Stimulated activated CD4-positive, alpha-beta T cell treated with anti-CD3 and anti-CD28 coated beads, TNF-alpha, amount 100 ng/mL, for 1 hour (primary cell): ENCODE results near the gene IL18RAP.

Experiments used
- DNase-seq, 3 donors: peaks; one replicate each; pipeline ENCODE4 v3.0.0-alpha.2; 2020; ENCODE audit warnings: low read depth in 3 of 3, low spot score in 1 of 3

Gene IL18RAP

DNA sequence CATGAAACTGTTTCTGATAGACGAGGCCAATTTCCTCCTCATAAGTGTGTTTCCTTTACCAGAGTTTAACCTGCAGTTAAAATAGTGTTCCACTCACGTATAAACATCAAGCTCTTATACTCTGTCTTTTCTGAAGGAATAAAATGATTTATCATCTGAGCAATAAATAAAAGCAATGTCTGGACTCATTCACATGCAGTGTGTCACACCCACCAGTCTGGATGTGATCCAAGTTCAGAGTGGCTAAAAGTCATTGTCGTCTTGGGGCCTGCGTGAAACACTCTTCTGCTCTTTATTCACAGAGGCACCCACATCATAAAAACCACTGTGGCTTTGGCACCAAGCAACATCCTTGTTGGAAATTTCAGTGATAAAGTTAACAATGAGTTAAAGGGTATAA, 30.5 kb downstream of the IL18RAP start:
- DNase-seq = no peak

DNA sequence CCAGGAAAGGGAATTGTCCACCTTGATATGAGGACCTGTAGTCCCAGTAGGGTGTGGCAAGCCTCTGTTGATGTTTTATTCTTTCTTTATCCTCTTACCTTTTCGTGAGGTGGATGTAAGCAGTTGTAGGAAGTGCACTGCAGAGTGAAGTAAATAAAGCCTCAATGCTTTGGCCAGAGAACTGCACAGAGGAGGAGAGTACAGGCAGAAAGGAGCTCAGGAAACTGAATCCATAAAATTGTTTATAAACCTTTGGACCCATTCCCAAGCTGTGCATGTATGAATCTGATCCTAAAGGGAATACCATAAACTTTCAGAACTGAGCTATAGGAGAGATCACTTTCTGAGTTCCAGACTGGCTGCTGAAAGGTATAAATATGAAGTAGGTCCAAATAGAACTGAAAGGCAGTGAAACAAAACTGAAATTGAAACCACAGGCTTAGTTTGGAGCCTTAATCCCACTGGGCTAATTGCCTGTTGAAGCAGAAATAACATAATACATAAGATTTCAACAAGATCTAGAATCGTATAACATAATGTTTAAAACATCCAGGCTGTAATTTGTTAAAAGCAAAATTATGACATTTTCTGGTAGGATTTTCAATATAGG, 32.2 kb downstream of the IL18RAP start:
- no peak for DNase-seq

DNA sequence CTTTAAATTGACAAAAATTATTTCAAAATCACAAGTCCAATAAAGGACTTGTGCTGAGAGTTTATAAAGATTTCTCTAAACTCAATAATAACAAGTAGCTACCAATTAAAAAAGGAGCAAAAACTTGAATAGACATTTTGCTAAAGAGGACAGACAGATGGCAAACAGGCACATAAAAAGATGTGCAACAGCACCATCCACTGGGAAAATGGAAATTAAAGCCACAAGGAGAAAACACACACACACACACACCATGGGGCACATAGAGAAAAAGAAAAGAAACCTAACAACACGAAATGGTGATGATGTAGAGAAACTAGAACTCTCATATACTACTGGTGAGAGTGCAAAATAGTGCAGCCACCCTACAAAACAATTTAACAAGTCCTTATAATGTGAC, 37.5 kb downstream of the IL18RAP start:
- DNase-seq = no peak

DNA sequence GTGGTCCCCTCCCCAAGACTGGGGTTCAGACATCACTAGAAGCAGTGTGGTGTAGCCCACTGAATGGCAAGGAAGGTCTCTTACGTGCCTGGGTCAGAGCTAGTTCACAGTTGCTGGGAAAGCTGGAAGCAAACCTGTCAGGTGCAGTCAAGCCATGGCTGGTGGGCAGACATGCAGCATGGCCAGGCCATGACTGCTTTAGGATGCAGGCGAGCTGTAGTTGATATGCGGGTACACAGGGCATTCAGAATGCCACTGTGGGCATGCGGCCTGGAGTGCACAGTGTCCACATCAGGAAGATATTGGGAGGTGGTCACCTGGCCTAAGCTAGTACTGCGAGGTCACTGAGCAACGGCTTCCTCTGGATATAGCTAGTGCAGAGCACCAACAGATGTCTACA, 38.2 kb downstream of the IL18RAP start:
- DNase-seq = no peak

DNA sequence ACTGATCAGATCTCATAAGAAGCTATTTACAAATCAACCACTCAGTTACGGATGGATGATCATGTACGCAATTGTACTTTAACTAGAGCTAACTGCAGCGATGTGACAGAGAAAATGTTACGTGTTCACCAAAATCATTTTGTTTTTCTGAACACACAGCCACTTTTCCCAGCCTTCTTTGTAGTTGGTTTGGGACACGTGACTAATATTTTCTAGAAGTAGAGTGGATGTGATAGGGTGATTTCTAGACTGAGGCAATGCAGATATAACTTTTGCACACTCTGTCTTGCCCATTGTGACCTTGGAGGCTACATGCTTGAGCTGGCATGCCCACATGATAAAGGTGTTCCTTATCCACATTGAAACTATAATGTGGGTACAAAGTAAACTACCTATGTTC, 40.2 kb downstream of the IL18RAP start:
- DNase-seq = no peak

DNA sequence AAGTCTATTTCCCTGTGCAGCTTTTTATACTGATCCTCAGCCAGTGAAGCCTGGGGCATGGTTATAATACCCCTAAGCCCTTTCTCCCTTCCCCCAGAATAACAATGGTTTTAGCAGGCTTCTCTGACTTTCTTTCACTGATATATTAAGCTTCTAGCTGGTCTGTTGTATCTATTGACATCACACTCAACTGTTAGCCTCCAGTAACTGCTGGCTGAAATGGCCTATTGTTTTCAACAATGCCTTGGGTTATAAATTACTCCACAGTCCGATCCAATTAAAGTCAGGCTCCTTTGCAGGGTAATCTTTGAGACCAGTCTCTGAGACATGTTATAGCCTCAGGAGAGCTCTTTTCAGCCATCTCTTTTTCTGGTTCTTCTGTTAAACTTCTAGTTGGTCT, 47.2 kb downstream of the IL18RAP start:
- DNase-seq = no peak

DNA sequence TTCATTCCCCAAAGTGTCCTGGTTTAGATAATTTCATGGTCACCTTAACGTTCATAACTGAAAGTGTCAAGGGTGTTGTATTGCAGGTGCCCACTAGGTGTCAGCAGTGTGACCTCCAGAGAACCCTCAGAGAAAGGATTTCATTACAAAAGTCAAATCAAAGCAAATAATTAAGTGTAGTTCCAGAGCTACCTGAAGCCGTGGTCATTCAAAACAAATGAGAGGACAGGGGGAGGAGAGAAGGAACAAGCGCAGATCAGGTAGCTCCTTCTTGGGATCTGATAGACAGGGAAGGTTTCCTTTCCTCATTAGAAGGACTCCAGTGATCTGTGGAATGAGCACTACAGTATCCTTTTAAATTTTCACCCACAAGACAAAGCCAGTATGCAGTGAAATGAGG, 50.1 kb downstream of the IL18RAP start, which contains the start of gene SLC9A4:
SLC9A4 (plus strand) TSS at position 207 of the 400 bp plus-strand sequence. CDS start 534 bp downstream, outside the sequence.
- peak in 2 of 3 donors; percentile 20 to 39 for DNase-seq

DNA sequence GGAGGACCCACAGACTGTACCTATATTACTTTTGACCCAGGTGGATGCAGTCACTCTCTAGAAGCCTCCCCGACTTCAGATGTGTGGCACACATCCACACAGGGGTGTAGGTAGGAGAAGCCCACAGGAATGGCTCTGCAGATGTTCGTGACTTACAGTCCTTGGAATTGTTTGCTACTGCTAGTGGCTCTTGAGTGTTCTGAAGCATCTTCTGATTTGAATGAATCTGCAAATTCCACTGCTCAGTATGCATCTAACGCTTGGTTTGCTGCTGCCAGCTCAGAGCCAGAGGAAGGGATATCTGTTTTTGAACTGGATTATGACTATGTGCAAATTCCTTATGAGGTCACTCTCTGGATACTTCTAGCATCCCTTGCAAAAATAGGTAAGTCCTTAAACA, 50.7 kb downstream of the IL18RAP start:
- DNase-seq = no peak

DNA sequence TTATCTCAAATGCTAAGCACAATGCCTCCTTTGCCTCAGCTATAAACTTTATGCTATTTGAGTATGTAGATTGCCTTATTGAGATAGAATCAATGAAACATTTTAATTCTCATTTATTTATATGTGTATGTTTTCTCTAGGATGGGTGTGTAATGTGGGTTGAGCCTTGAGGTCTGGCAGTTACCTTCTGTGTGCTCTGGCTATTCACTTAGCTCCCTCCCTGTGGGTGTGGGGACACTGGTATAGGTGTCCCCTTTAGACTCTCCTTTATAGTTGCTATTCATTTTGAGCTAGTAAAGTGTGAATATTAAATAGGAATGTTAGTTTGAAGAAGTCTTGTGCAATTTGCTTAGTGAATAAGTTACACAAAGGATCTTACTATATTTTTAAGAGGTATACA, 51.8 kb downstream of the IL18RAP start:
- no peak for DNase-seq

DNA sequence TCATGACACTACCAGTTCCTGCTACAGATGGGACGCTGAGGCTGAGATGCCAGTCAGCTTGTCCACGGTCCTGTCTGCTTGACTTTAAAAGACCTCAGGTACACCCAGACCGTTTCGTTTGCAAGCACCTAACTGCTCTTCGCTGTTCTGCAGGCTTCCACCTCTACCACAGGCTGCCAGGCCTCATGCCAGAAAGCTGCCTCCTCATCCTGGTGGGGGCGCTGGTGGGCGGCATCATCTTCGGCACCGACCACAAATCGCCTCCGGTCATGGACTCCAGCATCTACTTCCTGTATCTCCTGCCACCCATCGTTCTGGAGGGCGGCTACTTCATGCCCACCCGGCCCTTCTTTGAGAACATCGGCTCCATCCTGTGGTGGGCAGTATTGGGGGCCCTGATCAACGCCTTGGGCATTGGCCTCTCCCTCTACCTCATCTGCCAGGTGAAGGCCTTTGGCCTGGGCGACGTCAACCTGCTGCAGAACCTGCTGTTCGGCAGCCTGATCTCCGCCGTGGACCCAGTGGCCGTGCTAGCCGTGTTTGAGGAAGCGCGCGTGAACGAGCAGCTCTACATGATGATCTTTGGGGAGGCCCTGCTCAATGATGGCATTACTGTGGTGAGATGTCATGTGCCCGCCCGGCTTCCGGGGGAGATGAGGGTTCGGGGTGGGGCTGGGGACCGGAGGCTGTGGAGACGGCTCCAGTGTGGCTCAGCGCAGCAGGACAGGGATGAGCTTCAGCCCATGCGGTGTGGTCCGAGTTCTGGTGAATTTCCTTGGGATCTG, 55.9 kb downstream of the IL18RAP start:
- no peak for DNase-seq

DNA sequence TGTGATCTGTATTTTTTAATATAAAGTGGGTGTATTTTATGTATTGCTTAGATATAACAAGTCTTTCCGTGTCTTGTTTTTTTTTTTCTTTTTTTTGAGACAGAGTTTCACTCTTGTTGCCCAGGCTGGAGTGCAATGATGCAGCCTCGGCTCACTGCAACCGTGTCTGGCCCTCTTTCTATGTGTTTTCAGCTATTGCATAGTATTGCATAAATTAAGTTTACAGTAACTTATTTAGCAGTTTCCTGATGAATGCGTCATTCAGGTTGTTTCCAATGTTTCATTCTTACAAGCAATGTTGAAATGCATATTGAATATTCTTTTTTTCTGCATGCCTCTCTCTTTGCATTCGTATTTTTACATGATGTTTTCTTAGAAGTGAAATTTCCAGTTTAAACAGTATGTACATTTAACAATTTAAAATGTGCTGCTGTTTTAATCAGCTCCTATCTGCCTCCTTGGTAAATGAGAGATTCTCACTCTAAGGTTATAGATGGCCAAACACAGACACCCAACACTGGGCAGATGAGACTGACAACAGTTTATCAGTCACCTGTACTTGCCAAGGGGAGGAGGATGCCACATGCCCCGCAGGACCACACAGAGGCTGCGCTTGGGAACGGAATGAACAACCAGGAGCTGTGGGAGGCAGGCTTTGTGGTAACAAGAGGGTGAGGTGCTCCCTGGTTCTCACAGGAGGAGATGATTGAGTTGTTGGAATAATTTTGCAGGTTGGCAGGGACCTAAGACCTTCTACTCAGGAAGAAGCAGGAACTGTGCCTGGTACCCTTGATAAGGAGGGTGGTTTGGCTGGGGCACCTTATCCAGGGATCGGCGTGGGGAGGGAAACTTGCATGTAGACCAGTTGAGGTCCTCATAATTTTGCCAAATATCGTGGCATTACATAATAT, 57.6 kb downstream of the IL18RAP start:
- no peak for DNase-seq

DNA sequence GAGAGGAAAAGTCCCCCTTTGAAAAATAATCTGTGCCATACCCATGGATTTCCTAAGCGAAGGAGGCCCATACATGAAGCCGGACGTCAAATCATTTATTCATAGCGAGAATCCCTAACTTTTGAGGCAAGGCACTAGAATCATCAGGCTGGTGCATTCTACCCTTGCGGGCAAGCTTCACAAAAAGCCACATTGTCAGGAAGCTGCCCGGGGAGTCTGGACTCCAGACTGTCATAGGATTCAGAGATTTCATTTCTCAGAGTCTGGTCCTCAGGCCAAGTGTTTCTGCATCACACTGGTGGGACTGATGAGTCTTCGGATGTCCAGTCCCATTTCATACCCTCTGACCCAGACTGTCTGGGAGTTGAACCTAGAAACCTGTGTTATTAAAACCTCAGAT, 59.0 kb downstream of the IL18RAP start:
- DNase-seq = no peak

DNA sequence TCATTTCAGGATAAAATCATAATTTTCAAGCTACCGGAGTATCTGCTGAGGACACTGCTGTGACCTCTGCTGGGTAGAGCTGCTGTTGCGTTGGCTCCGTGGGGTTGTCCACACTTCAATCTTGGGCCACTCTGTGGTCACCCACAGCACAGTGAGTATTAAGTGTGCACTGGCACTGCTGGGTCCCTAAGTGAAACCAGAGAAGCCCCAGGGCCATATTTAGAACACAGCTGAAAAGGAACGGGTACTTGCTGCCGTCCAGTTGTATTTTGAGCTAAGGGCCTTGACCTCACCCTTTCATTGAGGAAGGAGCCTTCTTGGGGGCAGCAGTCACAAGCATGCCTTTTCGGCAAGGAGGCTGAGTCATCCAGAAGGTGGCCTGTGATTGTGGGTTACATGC, 60.1 kb downstream of the IL18RAP start:
- DNase-seq = no peak

DNA sequence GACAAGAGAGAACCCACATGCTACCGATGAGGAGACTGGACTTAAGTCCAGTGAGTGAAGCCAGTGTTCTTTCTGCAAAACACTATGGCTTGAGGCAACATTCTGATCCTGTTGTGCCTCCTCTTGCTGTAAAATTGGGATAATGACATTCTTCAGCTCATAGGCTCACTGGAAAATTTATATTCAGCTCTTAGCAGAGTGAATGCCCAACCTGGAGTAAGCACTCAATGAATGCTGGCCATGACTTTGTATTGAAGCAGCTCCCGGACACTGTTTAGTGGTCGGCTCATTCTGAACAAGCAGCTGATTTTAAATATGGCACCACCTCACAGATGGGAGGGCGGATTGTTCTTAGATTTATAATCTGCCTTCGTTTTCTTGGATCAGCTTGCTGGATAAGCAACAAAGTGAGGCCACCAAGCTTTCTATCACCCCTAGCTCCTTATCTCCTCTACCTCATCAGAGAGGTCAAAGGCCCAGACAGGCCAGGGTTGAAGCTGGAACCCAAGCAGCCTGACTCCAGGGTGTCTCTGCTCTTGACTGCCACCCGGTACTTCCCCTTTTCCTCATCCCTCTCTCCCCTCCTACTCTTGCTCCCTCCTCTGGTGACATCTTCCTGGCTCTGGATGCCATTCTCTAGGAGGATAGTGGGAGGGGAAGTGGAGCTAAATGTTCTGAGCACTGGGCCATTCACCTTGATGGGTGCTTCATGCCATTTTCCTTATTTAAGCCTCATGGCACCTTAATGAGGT, 61.5 kb downstream of the IL18RAP start:
- no peak for DNase-seq

DNA sequence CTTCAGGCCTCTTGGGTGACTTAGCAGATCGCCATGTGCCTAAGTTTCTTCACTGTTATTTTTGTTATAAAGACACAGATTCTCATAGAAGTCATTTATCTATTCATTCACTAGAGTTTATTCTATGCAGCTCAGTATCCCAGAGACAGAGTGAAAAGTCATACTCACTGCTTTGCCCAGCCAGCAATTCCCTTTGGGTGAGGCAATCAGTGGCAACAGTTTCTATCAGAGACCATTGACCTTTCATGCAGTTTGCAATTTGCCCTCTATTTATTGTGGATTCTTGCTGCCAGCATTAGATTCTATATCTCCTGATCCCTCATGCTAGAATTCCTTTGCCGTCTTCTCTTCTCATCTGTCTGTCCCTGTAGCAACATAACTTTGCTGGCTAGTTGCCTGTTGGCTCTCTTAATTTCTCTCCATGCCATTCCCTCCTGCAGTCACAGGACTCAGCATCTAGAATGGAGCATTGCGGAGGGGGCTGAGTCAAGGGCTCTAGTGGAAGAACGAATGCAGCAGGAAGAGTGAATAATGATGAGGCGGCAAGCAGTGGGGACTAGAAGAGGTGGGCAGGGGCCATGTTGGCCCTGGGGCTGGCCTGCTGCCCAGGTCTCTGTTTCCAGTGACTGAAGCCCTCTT, 62.3 kb downstream of the IL18RAP start:
- DNase-seq = no peak

DNA sequence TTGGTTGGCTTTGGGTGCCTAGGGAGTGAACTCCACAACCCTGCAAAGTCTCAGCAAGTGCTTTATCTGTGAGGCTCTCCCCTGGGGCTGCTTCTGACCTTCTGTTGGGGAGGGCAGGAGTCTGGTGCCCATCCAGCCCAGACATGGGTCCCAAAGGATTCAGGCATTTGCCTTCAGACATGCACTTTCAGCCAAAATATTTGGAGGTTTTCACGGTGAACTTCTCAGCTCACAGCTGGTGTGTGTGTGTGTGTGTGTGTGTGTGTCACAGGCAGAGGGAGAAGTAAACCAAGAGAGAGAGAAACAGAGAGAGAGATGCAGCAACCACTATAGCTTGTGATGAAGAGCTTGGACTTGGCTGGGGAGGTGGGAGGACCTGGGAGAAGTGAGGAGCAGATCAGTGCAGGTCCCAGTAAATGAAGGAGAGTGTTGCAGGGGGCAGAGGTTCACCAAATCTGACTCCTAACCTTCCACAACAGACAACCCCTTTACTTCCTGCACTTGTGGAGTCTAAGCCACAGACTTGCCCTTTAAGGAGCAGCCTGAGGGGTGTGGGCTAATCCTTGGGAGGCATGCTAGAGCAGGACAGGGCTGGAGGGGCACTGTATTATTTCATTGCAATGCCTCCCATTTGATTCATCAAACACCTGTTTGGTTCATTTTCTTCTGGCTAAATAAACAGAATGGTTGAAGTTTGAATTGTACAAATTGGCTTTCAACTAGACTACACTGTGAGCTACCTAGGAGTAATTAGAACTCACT, 64.2 kb downstream of the IL18RAP start:
- no peak for DNase-seq

DNA sequence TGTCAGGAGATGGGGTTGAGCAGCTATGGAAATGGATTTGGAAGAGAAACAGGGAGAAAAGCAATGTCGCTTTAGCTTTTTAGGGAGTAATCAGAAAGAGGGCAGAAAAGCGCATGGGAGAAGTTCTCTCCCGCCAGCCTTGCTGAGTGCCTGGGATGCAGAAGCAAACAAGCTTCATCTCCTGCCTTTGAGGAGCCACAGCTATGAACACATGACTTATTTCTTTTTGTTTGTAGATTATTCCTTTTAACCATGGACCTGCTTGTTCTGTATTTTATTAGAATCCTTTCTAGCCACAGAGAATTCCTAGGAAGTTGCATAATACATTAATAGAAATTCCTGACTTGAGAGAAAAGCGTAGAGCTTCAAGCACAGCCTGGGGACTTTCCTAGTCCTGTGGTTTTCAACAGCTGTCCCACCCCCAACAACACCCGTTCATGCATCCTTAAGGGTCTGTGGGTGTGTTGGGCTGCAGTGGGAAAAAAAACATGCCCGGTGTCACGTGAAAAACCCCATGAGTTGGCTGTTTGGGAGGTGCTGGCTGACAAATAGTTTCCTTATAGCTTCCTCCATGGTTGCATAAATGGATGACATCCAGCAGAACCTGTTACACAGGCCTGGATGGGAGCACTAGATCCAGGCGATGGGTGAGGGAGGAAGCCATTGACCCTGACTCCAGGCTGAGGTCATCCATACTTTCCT, 65.0 kb downstream of the IL18RAP start:
- no peak for DNase-seq

DNA sequence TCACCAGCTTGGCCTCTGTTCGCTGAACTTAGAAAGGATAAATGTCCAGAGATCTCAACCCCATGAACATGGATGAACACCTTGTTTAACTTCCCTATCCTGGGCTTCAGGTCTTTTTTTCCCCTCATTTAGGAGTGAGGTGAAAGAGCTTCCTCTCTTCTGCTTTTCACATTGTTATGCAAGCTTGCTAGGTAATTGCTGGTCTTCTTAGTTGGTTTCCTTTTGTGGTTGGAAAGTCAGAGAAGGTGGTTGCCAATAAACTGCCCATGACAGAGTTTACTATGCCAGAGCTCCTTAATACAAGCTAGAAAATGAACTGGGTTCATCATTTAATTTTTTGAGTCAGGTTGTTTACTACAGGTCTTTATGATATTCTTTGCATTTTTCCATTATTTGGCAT, 66.7 kb downstream of the IL18RAP start:
- no peak for DNase-seq

DNA sequence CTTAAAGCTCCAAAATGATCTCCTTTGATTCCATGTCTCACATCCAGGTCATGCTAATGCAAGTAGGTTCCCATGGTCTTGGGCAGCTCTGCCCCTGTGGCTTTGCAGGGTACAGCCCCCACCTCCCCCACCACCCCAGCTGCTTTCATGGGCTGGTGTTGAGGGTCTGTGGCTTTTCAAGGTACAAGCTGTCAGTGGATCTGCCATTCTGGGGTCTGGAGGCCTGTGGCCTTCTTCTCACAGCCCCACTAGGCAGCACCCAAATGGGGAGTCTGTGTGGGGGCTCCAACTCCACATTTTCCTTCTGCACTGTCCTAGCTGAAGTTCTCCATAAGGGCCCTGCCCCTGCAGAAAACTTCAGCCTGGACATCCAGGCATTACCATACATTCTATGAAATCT, 69.0 kb downstream of the IL18RAP start:
- no peak for DNase-seq
